Stromal cell of bone marrow (primary cell): ENCODE results near the gene PHLDA3.

Source experiments
- DNase-seq: peaks from one replicate; pipeline ENCODE4 v3.0.0-alpha.2; 2012; ENCODE audit warnings: low read depth

Gene PHLDA3

GRCh38 chr1:201429736-201430501 is 39.1 kb downstream of the PHLDA3 start:
- DNase-seq = no peak

GRCh38 chr1:201427963-201428362 is 41.0 kb downstream of the PHLDA3 start:
- no peak for DNase-seq

GRCh38 chr1:201426479-201427310 is 42.3 kb downstream of the PHLDA3 start:
- no peak for DNase-seq

GRCh38 chr1:201424146-201424545 is 44.8 kb downstream of the PHLDA3 start:
- no peak for DNase-seq

- DNase-seq = no peak
Observed at GRCh38 chr1:201423655-201424054, 45.3 kb downstream of the PHLDA3 start.

GRCh38 chr1:201422436-201423030 is 46.5 kb downstream of the PHLDA3 start:
- no peak for DNase-seq

- no peak for DNase-seq
Observed at GRCh38 chr1:201422026-201422425, 47.0 kb downstream of the PHLDA3 start.

GRCh38 chr1:201421041-201421440 is 47.9 kb downstream of the PHLDA3 start:
- no peak for DNase-seq

- DNase-seq = no peak
Observed at GRCh38 chr1:201420608-201421002, 48.4 kb downstream of the PHLDA3 start.

GRCh38 chr1:201419746-201420607 is 49.0 kb downstream of the PHLDA3 start:
- DNase-seq = no peak

GRCh38 chr1:201419256-201419655 is 49.7 kb downstream of the PHLDA3 start:
- DNase-seq = no peak

- no peak for DNase-seq
Observed at GRCh38 chr1:201418461-201418860, 50.5 kb downstream of the PHLDA3 start.
